HG03457 (cell line): ENCODE results near the gene NTN1.

Experiments used
- ATAC-seq: cut with Tn5 transposase; IDR thresholded peaks from one replicate; pipeline ENCODE4 v1.9.1; 2021; ENCODE audit warnings: moderate number of reproducible peaks; ENCODE audit not compliant: unreplicated experiment

NTN1 gene

GRCh38 chr17:9004961-9005285, 16.4 kb upstream of the NTN1 start:
- ATAC-seq, result no peak

GRCh38 chr17:9006175-9006767, 15.0 kb upstream of the NTN1 start:
- no peak for ATAC-seq

- no peak for ATAC-seq
Observed at GRCh38 chr17:9007052-9007714, 14.1 kb upstream of the NTN1 start.

- no peak for ATAC-seq
Observed at GRCh38 chr17:9009096-9009495, 12.2 kb upstream of the NTN1 start.

DNA sequence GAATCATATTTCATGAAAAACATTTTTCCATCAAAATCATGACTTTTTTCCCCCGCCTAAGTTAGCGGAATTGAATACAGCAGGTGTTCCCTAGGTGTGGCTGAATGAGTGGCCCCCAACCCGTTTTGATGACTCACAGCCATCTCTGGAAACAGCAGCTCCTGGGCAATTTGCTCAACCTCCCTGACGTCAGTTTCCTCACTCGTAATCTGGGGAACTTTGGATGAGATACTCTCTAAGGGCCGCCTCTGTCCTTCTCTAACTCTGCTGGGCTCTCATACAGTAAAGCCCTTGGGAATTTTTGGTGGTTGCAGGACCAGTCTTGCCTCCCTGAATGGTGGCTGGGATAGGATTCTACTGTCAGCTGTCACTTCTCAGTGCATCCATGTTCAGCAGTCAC, 11.6 kb upstream of the NTN1 start:
- no peak for ATAC-seq

- no peak for ATAC-seq
Observed at GRCh38 chr17:9011001-9011400, 10.3 kb upstream of the NTN1 start.

DNA sequence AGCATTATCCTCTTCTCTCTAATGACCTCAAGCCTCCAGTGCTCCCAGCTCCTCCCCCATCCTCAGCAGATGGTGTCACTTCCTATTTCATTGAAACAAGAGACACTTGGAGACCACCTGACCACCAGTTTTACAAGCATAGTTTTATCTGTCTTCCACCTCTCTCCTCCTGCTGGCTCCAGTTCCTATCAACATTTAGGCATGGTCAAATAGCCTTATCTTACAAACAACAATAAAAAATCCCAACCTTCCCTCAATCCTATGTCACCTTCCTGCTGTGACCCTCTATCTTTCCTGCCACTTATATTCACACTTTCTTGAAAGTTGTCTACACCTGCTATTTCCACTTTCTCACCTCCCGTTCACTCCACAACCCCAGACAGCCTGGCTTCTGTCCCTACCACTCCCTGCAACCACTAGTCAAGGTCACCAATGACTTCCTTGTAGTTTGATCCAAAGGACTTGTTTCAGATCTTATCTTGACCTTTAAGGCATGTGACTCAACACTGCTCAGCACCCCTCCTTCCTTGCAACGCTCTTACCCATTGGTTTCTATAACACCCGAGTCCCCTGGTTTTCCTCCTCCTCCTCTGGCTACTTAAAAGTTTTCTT, 4.3 kb upstream of the NTN1 start:
- ATAC-seq, result no peak

DNA sequence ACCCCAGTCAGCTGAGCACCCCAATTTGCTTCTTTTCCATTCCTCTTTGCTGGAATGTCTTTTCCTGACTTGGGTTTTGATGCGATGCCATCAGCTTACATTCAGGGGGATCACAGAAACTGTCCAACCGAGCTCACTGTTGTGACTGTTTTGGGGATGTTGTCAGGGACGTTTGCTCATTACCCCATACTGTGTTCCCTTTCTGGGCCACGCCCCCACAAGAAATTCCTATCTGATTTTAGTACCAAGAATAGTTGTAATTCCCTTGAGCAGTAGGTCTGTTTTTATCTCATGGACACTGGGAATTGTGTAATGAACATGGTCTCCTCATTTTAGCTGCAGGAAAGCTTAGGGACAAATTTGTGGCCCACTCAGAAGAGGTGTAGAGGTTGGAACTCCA, 2.6 kb upstream of the NTN1 start:
- no peak for ATAC-seq

DNA sequence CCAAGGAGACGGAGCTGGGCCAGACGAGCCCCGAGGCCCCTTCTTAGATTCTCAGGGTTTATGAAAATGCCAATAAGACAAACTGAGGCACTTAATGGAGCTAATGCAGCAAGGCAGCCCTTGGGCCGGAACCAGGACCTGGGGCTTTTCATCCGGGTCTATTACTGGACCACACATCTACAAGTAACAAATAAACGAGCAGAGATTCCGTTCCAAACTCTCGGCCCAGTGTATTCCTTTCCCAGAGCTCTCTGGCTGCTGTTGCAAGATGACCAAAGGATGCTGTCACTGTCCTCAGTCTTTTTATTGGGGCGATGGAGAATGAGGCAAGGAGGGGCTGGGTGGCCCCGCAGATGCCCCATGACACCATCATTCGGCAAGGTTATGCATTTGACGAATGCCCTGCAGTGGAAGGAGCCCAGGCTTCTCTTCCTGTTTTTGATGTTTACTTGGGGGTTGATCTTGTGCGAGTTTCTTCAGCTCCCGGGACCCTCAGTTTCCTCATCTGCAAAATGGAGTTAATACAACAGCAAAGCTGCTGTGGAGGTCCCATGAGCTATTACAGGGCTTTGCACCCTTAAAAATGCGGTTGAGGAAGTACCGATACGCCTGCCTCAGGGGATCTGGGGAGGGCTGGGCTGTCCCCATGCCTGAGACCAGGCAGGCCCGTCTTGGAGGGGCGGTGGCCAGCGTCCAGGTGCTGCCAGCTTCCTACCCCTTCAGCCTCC, 1.1 kb upstream of the NTN1 start:
- ATAC-seq, result no peak

- no peak for ATAC-seq
Observed at GRCh38 chr17:9020824-9021157, 519 bp upstream of the NTN1 start.

DNA sequence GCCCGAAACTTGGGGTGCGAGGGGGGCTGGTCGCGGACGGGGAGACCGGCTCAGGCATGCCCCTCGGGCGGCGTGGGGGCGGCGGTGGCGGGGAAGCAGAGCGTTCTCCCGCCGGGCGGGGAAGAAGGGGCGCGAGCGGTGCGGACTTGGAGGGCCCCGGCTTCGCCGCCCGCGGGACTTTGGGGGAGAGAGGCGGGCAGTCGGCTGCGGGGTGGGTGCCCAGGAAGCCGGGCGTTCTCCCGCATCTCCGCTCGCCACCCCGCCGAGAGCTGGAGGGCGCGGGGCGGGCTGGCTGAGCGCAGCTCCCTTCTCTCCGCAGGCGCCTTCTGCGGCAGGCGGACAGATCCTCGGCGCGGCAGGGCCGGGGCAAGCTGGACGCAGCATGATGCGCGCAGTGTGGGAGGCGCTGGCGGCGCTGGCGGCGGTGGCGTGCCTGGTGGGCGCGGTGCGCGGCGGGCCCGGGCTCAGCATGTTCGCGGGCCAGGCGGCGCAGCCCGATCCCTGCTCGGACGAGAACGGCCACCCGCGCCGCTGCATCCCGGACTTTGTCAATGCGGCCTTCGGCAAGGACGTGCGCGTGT, 772 bp downstream of the NTN1 start:
- ATAC-seq, result no peak

DNA sequence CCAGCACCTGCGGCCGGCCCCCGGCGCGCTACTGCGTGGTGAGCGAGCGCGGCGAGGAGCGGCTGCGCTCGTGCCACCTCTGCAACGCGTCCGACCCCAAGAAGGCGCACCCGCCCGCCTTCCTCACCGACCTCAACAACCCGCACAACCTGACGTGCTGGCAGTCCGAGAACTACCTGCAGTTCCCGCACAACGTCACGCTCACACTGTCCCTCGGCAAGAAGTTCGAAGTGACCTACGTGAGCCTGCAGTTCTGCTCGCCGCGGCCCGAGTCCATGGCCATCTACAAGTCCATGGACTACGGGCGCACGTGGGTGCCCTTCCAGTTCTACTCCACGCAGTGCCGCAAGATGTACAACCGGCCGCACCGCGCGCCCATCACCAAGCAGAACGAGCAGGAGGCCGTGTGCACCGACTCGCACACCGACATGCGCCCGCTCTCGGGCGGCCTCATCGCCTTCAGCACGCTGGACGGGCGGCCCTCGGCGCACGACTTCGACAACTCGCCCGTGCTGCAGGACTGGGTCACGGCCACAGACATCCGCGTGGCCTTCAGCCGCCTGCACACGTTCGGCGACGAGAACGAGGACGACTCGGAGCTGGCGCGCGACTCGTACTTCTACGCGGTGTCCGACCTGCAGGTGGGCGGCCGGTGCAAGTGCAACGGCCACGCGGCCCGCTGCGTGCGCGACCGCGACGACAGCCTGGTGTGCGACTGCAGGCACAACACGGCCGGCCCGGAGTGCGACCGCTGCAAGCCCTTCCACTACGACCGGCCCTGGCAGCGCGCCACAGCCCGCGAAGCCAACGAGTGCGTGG, 1.5 kb downstream of the NTN1 start:
- no peak for ATAC-seq

- no peak for ATAC-seq
Observed at GRCh38 chr17:9023392-9024218, 2.3 kb downstream of the NTN1 start.

DNA sequence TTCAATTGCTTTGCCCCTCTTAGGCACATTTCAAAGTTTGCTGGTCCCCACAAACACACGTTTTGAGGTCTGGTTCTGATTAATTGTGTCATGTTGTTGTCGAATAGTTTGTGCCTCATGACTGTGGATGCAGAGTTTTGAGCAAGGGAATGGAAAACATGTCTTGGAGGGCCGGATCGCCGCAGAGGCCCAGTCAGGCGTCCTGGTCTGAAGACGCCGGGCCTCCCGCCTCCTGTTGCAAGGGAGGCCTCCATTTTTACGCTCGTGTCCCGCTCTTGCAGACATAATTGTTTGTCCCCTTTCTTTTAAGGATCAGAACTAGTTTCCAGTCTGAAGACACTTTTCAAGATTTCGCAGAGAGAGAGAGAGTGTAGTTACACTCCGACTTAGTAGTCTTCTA, 3.2 kb downstream of the NTN1 start:
- ATAC-seq, result no peak

DNA sequence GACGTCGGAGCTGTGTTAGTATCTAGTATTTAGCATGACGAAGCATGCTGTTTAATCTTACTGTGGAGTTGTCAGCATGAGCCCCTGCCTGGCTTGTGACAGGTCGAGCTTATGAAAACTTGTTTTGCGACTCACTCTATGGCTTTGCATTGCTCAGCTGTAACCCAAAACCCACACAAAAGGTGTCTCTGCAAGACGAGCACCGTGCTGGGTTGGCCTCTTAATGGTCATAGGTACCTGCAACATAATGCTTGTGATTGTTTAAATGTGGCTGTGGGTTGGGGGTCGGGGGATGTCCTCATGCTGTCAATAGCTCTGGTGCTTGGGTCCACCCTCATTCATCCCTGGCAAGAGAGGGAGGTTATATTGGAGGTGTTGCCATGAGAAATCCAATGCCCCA, 5.4 kb downstream of the NTN1 start:
- no peak for ATAC-seq

DNA sequence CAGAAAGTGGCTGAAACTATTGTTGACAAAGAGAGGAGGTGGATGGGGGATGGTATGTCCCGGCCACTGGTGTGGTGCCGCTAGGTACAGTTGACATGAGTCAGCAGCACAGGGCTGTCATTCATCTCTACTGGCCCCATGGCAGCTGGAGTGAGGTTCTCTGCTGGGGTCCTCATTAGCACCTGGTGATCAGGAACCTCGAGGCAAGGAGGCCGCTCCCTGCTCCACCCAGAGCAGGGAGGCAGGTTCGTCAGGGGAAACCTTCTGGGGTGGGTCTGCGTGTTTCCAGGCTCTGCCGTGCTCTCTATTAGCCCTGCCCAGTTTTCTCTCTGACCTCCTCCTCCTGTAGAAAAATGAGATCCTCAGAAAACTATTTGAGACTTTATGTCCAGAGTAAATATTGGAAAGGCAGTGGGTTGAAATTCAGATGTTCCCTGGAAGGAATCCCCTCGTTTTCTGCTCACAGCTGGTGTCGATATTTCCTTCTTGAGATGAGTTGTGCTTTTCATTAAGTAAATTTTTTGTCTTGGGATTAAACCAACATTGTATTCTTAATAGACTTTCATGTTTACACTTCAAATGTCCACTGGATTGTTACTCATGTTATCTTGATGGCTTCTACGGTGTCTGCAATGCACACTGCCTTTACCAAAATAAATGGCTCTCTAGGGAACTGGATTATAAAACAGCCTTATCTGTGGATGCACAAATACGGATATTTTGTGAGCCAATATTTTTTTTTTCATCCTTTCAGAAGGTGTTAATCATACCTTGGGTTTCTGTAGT, 7.1 kb downstream of the NTN1 start:
- no peak for ATAC-seq

- ATAC-seq, result no peak
Observed at GRCh38 chr17:9028988-9029570, 7.8 kb downstream of the NTN1 start.

DNA sequence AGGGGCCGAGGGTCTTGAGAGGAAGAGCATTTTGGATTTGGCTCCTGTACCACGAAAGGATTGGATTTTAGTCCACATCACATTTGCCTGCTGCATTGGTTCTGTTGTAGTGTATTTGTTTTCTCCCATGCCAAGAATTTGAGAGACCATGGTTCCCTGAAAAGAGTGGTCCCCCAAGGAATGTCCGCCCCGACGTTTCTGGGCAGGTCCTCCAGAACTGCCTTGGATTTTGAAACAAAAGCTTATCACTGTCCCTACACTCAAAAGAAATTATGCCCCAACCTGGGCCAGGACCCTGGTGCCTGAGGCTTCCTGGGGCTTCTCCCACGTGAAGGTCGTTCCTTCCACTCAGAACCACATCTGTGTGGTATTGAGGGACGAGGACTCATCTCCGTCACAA, 10.8 kb downstream of the NTN1 start:
- ATAC-seq, result no peak

GRCh38 chr17:9032583-9032982, 11.3 kb downstream of the NTN1 start:
- no peak for ATAC-seq
